K562 (cell line): ENCODE measurements around the gene KIF21A. TPM values are rescaled to one million over a fixed set of nuclear protein-coding genes. Genes with fewer than 3 reads are reported as not detected.

Experiments
- ATAC-seq: fragments of 200-7000 bp; cut with Tn5 transposase; 3 replicates; pipeline ENCODE4 v1.9.1; 2020; ENCODE audit warnings: moderate library complexity
- BruUV-seq: library from RNA; stranded (reverse); fragments of 400-500 nt; replicated peaks from 2 replicates; lab custom pipeline; 2021; lab: Mats Ljungman, UMichigan
- CTCF ChIA-PET: fragments of 300-600 bp; formaldehyde crosslinking; extraction: SDS; loops from one replicate; lab custom pipeline; 2021; ENCODE audit warnings: low intra/inter-chr PET ratio; lab: Yijun Ruan, JAX
- POLR2A ChIA-PET: fragments of 300-600, 350-650 bp; sonication (Branson Sonifier 250); formaldehyde crosslinking; extraction: SDS; loops from one replicate; lab custom pipeline; 2021; ENCODE audit warnings: antibody characterized with exemption, inconsistent platforms; lab: Yijun Ruan, JAX
- DNase-seq, 4 experiments: peaks; one replicate each; pipeline versions ENCODE4 v3.0.0 to v3.0.0-alpha.2; 2011 to 2018; ENCODE audit warnings: low spot score in 3 of 4, mixed read lengths in 3 of 4; ENCODE audit errors: extremely low read depth in 1 of 4
- FAIRE-seq: peaks from 2 replicates; lab custom pipeline; 2011; peaks lifted over from hg19 to GRCh38; lab: Jason Lieb, UNC
- H2AFZ ChIP-seq: 2 replicates; pipeline ENCODE4 v1.6.0; 2011; ENCODE audit warnings: low read depth, low read length, control low read depth, inconsistent platforms
- H3K27ac ChIP-seq: fragments of 200-600 bp; 3 replicates; pipeline ENCODE4 v1.8.0; 2011; ENCODE audit warnings: low read depth, mild to moderate bottlenecking, control low read depth, inconsistent platforms, low read length, moderate library complexity, mixed read lengths; ENCODE audit errors: extremely low read depth
- H3K27me3 ChIP-seq, 2 experiments: fragments of 300-600 bp in 1 of 2; 2 replicates in 1 of 2; 3 replicates in 1 of 2; pipeline versions ENCODE4 v1.6.0 to v1.8.0; 2011; ENCODE audit warnings: inconsistent platforms in 2 of 2, low read length in 2 of 2, mild to moderate bottlenecking in 1 of 2, mixed read lengths in 1 of 2, moderate library complexity in 1 of 2; ENCODE audit not compliant: control insufficient read depth in 2 of 2, insufficient read depth in 2 of 2
- H3K36me3 ChIP-seq: fragments of 300-600 bp; 3 replicates; pipeline ENCODE4 v1.8.0; 2011; ENCODE audit warnings: mild to moderate bottlenecking, low read length, inconsistent platforms; ENCODE audit not compliant: control insufficient read depth, insufficient read depth
- H3K4me1 ChIP-seq, 2 experiments: fragments of 200-600 bp in 1 of 2; replicated peaks in 1 of 2; 2 replicates in 1 of 2; 3 replicates in 1 of 2; pipeline versions ENCODE4 v1.5.1 to v1.8.0; 2011; ENCODE audit warnings: inconsistent platforms in 2 of 2, low read length in 2 of 2, mild to moderate bottlenecking in 1 of 2, mixed read lengths in 1 of 2, moderate library complexity in 1 of 2; ENCODE audit not compliant: control insufficient read depth in 2 of 2, insufficient read depth in 2 of 2
- H3K4me2 ChIP-seq: 2 replicates; pipeline ENCODE4 v1.6.1; 2011; ENCODE audit warnings: low read length, control low read depth, inconsistent platforms, mixed read lengths; ENCODE audit not compliant: insufficient read depth
- H3K4me3 ChIP-seq: fragments of 200-600 bp; sonication (generic), shearing (Covaris generic); 2 replicates; pipeline ENCODE4 v1.5.1; 2016; ENCODE audit warnings: control low read depth, inconsistent platforms
- H3K79me2 ChIP-seq: fragments of 200-600 bp; 3 replicates; pipeline ENCODE4 v1.8.0; 2011; ENCODE audit warnings: low read length, inconsistent platforms; ENCODE audit not compliant: control insufficient read depth, insufficient read depth
- H3K9ac ChIP-seq, 2 experiments: 2 replicates each; pipeline versions ENCODE4 v1.6.0 to v1.6.1; 2011; ENCODE audit warnings: low read depth in 2 of 2, low read length in 2 of 2, control low read depth in 1 of 2, inconsistent platforms in 1 of 2, mild to moderate bottlenecking in 1 of 2, mixed read lengths in 1 of 2; ENCODE audit not compliant: insufficient read depth in 1 of 2
- H3K9me1 ChIP-seq: one replicate; pipeline ENCODE4 v1.6.0; 2011; ENCODE audit warnings: inconsistent platforms, mild to moderate bottlenecking, low read length, moderate library complexity; ENCODE audit not compliant: control insufficient read depth, insufficient read depth
- H3K9me3 ChIP-seq: replicated peaks from 2 replicates; pipeline ENCODE4 v1.5.1; 2011; ENCODE audit warnings: low read depth, low read length, inconsistent platforms; ENCODE audit not compliant: control insufficient read depth, insufficient read depth
- H4K20me1 ChIP-seq: replicated peaks from 2 replicates; pipeline ENCODE4 v1.6.1; 2011; ENCODE audit warnings: low read length, inconsistent platforms, mixed read lengths; ENCODE audit not compliant: control insufficient read depth, insufficient read depth
- CBX2 ChIP-seq: fragments of 200-600 bp; sonication (generic); IDR thresholded peaks from one replicate; pipeline ENCODE4 v1.6.1; 2012; ENCODE audit warnings: mild to moderate bottlenecking, low read length, inconsistent platforms; ENCODE audit not compliant: insufficient read depth, poor library complexity, severe bottlenecking
- COPS2 ChIP-seq: fragments of 450-650 bp; conservative IDR thresholded peaks from 2 replicates; pipeline ENCODE4 v1.6.1; 2016; ENCODE audit warnings: mild to moderate bottlenecking, moderate library complexity
- CTCF ChIP-seq, 3 experiments: IDR thresholded peaks in 2 of 3; conservative IDR thresholded peaks in 1 of 3; 2 replicates each; pipeline ENCODE4 v1.5.1; 2011 to 2012; ENCODE audit warnings: low read length in 3 of 3, mild to moderate bottlenecking in 3 of 3, control low read depth in 2 of 3, improper control_type of control experiment in 1 of 3, inconsistent platforms in 1 of 3, low read depth in 1 of 3, mixed read lengths in 1 of 3, moderate library complexity in 1 of 3; ENCODE audit not compliant: insufficient read depth in 2 of 3
- LEF1 ChIP-seq: fragments of 450-650 bp; IDR thresholded peaks from 2 replicates; pipeline ENCODE4 v1.6.1; 2016; ENCODE audit warnings: mild to moderate bottlenecking
- MEIS2 ChIP-seq: fragments of 450-650 bp; IDR thresholded peaks from 2 replicates; pipeline ENCODE4 v1.6.1; 2014; ENCODE audit warnings: mild to moderate bottlenecking; ENCODE audit not compliant: partially characterized antibody
- MTA2 ChIP-seq: fragments of 450-650 bp; IDR thresholded peaks from 2 replicates; pipeline ENCODE4 v1.6.1; 2016; ENCODE audit warnings: low read depth
- RAD21 ChIP-seq, 2 experiments: fragments of 250-450 bp in 1 of 2; fragments of 450-650 bp in 1 of 2; sonication (Bioruptor Pico) in 1 of 2; formaldehyde crosslinking in 1 of 2; IDR thresholded peaks in 1 of 2; conservative IDR thresholded peaks in 1 of 2; 2 replicates each; pipeline versions ENCODE4 v1.4.0 to v1.8.0; 2020 to 2022; ENCODE audit warnings: mild to moderate bottlenecking in 2 of 2, moderate library complexity in 1 of 2
- STAT5A ChIP-seq: IDR thresholded peaks from 2 replicates; pipeline ENCODE4 v1.6.1; 2012; ENCODE audit warnings: low read length, inconsistent platforms, borderline replicate concordance
- XRCC4 ChIP-seq: IDR thresholded peaks from one replicate; pipeline ENCODE4 v1.6.1; 2011; ENCODE audit not compliant: insufficient read depth, insufficient read length; ENCODE audit errors: extremely low read depth
- WGBS: fragments of 100-300 bp; shearing (Covaris generic); methylation state at CpG from one replicate; pipeline ENCODE4 v1.1.6; 2016; ENCODE audit warnings: low coverage, mixed read lengths; ENCODE audit not compliant: insufficient coverage; ENCODE audit errors: missing lambda C conversion rate; 5-methylcytosine and 5-hydroxymethylcytosine counted together
- in situ Hi-C: fragments of 300-500 bp; cut with MboI; formaldehyde crosslinking; loops from 4 replicates; pipeline ENCODE4 v1.15.0; 2018; ENCODE audit warnings: inconsistent platforms, mixed read lengths
- intact Hi-C: fragments of 100-400 bp; cut with micrococcal nuclease; formaldehyde crosslinking; loops from 2 replicates; pipeline ENCODE4 v1.14.2; 2022
- polyA plus RNA-seq, 8 experiments: library from polyadenylated mRNA; depleted of rRNA in 4 of 8; stranded (reverse) in 5 of 8; unstranded in 3 of 8; fragments of >200 nt; fragmentation: Nextera tagmentation in 2 of 8; fragmentation: Illumina TruSeq in 1 of 8; extraction: Ambion mirVana in 2 of 8; extraction: Trizol in 1 of 8; gene quantifications; 2 replicates each; pipeline versions ENCODE4 v1.2.1 to v1.2.3, GENCODE V29; 2011 to 2014; ENCODE audit warnings: inconsistent platforms in 1 of 8, missing spikeins in 1 of 8
- total RNA-seq, 7 experiments: library from RNA; depleted of rRNA in 6 of 7; stranded (reverse); fragments of >200 nt in 6 of 7; fragmentation: Illumina TruSeq in 2 of 7; extraction: Trizol in 2 of 7; gene quantifications; 2 replicates each; pipeline versions ENCODE4 v1.2.1 to v1.2.3, GENCODE V29; 2011 to 2021; ENCODE audit warnings: low replicate concordance in 1 of 7
- TF ChIP-seq, protein P1 (sequence below), 2 experiments: fragments of 450-650 bp; IDR thresholded peaks; 2 replicates each; pipeline ENCODE4 v1.6.1; 2016

The KIF21A gene
- total and polyA plus RNA-seq, 9 of the 15 experiments (the other 6 are each of a cell fraction or from before 2014, with no cell fraction given) = 17.7 to 45.0 (median 30.3) TPM

- no peak overlapping the region for H3K9ac ChIP-seq
These were observed 77.4 kb downstream of the KIF21A start for GRCh38 chr12:39365364-39366001.

More at GRCh38 chr12:39365364-39366001, 77.4 kb downstream of the KIF21A start:
- 96% methylated on average over 8 of the region's 8 CpGs for WGBS
- intact Hi-C loops = loop anchor here (5.0 kb wide), 1 partner anchor 262 kb away; a partner anchor contains a TSS
- no peaks in the 10 kb centered on the region for H3K4me1 ChIP-seq
- H3K79me2 ChIP-seq = no peaks in the 10 kb centered on the region
- ChIA-PET CTCF (no interaction called here), POLR2A (interaction anchor here (1.1 kb wide), 2 partner anchors 10 to 17 kb away, joined by 3 read pairs; no protein-coding TSS in a partner anchor)
- H3K9me1 ChIP-seq = no peaks in the 10 kb centered on the region
- H3K27me3 ChIP-seq = no peaks in the 10 kb centered on the region
- no TSS peak for BruUV-seq
- H3K9me3 ChIP-seq = no peaks in the 10 kb centered on the region
- in situ Hi-C loops = no loop called here
- no peak for DNase-seq
- no peak overlapping the region for H3K4me2 ChIP-seq
- H3K36me3 ChIP-seq = peaks cover 64% of the 10 kb centered on the region
- FAIRE-seq = no peak
- H2AFZ ChIP-seq = no peak overlapping the region
- no peak overlapping the region for H3K4me3 ChIP-seq
- H4K20me1 ChIP-seq = no peaks in the 10 kb centered on the region
- TF ChIP-seq LEF1 (no peak), CBX2 (no peak), COPS2 (no peak), CTCF (IDR thresholded peaks at IDR 0.05 in 2 of 3, conservative IDR thresholded peaks at IDR 0.05 in 1 of 3; ENCODE audit: insufficient read depth in 2 of 3, low read depth in 1 of 3, low read length in 3 of 3) (peak in 1 of 3 experiments; percentile 31; a peak in 2 of 6 replicates), RAD21 (CRISPR knock-in tag; conservative IDR thresholded peaks at IDR 0.05 in 1 of 2, IDR thresholded peaks at IDR 0.05 in 1 of 2) (0 out of 4 replicates have a peak, but pooled peaks of 1 of the 2 experiments have one; percentile 9), MTA2 (no peak), XRCC4 (no peak), MEIS2 (no peak), STAT5A (no peak)
- TF ChIP-seq, protein P1, sequence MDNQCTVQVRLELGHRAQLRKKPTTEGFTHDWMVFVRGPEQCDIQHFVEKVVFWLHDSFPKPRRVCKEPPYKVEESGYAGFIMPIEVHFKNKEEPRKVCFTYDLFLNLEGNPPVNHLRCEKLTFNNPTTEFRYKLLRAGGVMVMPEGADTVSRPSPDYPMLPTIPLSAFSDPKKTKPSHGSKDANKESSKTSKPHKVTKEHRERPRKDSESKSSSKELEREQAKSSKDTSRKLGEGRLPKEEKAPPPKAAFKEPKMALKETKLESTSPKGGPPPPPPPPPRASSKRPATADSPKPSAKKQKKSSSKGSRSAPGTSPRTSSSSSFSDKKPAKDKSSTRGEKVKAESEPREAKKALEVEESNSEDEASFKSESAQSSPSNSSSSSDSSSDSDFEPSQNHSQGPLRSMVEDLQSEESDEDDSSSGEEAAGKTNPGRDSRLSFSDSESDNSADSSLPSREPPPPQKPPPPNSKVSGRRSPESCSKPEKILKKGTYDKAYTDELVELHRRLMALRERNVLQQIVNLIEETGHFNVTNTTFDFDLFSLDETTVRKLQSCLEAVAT (IDR thresholded peaks at IDR 0.05) = no peak
- ATAC-seq = no peak
- H3K27ac ChIP-seq = no peak overlapping the region
